D721Med (cell line): ENCODE data around the gene PCAT6.

Experiments
- DNase-seq: peaks from one replicate; pipeline ENCODE4 v3.0.0; 2011; ENCODE audit warnings: low spot score; ENCODE audit not compliant: insufficient read length
- FAIRE-seq: peaks from 2 replicates; lab custom pipeline; 2011; peaks lifted over from hg19 to GRCh38; lab: Jason Lieb, UNC
- TF ChIP-seq, protein P1 (sequence below): IDR thresholded peaks from 2 replicates; pipeline ENCODE4 v1.5.1; 2012; ENCODE audit warnings: mild to moderate bottlenecking, control low read depth; ENCODE audit not compliant: insufficient read depth; ENCODE audit errors: missing control alignments

The PCAT6 gene

DNA sequence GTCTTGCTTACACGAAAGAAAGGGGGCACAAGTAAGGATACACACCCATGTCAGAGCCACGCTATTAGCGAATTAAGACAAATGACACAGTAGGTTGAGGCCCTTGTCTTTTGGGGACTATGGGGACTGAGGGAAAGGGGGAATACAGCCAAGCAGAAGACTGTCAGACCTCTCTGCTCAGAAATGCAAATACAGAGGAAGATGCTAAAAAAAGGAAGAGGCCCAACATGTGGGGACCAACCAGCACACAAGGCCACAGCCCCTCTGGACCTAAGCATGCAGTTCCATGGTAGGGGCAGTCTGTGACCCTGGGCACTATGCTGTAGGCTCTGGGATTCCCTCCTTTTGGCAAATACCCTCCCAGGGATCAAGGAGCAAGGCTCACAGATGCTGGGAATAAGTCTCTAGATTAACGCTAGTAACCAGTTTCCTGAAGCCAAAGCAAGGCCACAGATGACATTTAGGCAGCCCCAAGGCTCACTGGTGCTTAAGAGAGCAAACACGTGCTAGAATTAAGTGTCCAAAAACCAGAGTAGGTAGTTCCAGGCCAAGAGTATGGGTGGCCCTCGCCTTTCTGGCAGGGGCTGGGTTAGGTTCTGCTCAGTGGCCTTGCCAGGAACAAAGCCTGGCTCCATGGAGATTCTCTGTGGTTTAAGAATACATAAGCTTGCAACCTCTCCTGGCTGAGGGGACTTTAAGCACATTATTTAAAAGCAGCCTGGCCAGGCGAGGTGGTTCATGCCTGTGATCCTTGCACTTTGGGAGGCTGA lies 40.0 kb downstream of the PCAT6 start:
- TF ChIP-seq, protein P1, sequence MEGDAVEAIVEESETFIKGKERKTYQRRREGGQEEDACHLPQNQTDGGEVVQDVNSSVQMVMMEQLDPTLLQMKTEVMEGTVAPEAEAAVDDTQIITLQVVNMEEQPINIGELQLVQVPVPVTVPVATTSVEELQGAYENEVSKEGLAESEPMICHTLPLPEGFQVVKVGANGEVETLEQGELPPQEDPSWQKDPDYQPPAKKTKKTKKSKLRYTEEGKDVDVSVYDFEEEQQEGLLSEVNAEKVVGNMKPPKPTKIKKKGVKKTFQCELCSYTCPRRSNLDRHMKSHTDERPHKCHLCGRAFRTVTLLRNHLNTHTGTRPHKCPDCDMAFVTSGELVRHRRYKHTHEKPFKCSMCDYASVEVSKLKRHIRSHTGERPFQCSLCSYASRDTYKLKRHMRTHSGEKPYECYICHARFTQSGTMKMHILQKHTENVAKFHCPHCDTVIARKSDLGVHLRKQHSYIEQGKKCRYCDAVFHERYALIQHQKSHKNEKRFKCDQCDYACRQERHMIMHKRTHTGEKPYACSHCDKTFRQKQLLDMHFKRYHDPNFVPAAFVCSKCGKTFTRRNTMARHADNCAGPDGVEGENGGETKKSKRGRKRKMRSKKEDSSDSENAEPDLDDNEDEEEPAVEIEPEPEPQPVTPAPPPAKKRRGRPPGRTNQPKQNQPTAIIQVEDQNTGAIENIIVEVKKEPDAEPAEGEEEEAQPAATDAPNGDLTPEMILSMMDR = no peak
- no peak for DNase-seq
- FAIRE-seq = no peak

DNA sequence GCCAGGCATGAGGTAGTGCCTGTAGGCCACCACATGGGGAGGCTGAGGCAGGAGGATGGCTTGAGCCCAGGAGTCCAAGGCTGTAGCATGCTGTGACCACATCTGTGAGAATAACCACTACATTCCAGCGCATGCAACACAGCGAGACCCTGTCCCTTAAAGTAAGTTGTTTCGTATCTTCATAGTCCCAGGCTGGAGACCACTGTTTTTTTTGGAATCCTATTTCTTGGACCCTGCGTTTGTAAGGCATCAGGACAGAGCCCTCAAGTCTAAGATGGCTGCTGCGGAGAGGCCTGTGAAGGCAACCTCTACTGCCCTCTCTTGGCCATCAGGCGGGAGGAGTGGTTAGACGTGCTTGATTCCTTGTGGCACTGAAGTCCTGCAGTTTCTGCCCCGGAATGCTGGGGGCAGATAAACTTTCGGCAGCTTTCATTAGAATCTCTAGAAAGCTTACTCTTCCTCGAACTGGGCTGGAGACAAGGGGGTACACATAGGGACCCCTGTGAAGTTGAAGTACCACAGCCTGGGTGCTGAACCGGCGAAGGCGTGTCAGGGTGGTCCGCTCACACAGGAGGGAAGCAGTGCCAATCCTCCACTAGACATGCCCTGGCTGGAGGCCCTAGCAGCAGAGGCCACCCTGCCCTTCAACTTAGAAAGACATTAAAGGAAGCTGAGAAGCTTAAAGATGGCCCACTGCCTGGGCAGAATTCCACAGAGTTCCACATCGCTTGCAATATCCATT lies 41.6 kb downstream of the PCAT6 start:
- FAIRE-seq = no peak
- peak; percentile 79 for DNase-seq
- TF ChIP-seq, protein P1 = peak; percentile 46

DNA sequence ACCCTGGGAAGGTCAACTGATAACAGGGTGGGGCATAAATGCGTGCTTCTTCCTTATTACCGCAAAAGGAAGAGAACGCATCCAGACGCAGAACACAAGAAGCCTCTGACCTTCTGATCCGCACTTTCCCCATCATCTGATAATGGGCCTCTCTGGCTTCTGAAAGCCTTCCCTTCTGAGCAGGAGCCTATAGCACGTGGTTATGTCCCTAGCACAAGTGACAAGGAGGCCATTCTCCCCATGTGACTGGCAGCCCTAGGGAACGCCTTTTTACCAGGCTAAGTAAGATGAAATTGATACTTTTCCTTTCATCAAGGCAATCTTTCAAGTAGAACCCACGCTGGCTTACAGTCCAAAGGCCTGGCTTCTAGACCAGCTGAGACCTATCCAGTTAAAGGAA lies 44.0 kb downstream of the PCAT6 start:
- DNase-seq = no peak
- FAIRE-seq = no peak
- TF ChIP-seq, protein P1 = no peak

DNA sequence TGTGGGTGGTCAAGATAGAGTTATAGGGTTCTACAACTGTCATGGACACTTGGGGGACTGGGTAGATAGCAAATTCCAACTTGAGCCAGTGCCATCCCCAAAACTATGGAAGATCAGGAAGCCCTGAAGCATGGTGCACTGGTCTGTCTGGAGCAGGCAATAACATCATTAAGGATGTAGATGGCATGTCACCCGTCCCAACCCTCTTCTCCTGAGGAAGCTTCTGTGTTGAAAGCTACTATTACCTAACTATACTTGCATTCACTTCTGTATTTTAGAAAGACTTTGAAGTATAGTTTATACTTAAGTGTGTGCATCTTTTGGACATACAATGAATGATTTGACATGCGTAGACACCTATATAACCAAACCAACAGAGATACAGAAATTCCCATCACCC lies 45.3 kb downstream of the PCAT6 start:
- no peak for FAIRE-seq
- TF ChIP-seq, protein P1 = no peak

DNA sequence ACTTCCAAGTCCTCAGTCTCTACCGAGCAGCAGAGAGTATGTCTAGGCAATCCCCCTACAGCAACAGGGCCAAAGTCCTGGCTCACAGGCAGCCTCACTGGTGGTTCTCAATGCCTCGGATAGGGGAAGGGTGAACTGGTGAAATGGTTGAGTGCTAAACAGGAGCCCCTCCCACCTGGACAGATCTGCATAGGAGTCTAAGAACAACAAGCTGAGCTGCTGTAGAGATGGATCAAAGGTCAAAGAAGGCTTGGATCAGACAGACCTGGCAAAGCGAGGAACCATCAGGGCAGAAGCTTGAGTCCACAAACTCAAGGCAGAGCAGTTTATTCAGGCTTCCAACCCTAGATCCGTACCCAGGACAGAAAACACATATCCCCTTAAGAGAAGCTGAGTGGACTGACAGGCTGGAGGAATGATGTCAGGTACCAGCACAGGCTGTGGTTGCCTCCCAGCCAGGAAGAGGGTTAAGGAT lies 46.4 kb downstream of the PCAT6 start:
- TF ChIP-seq, protein P1 = no peak
- no peak for FAIRE-seq
- no peak for DNase-seq

More for the DNA sequence above, 45.3 kb downstream of the PCAT6 start:
- no peak for DNase-seq

DNA sequence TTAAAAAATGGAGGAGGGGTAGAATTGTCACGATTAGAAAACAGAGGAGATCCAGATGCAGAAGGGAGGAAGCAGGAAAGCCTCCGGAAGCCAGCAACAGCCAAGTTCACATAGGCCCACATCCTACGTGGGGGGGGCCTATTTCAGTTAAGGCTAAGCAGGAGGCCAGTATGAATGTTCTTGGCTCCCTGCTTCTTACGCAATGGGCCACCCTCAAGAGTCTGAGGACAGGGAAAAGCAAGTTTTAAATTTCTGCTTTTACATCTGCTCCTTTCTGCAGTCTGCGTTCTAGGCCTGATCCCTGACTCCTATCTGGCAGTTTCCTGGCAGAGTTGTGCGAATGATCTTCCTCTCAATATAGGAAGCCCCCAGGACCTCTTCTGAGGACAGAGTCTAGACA lies 47.6 kb downstream of the PCAT6 start:
- TF ChIP-seq, protein P1 = no peak
- FAIRE-seq (no peak), DNase-seq (no peak)
